Upper lobe of left lung (tissue), 4 donors: ENCODE data around the gene BCAS3.

Experiments
- POLR2A ChIP-seq, 4 donors: fragments of 450-650 bp; IDR thresholded peaks; one replicate each; pipeline ENCODE4 v1.5.1; 2016 to 2017; ENCODE audit warnings: antibody characterized with exemption in 4 of 4, mild to moderate bottlenecking in 2 of 4
- TF ChIP-seq, protein P1 (sequence below), 6 experiments: fragments of 450-650 bp in 4 of 6; fragments of 200-600 bp in 2 of 6; sonication (generic) in 2 of 6; IDR thresholded peaks; one replicate each; pipeline ENCODE4 v1.5.1; 2016 to 2019; ENCODE audit warnings: antibody characterized with exemption in 6 of 6

DNA sequence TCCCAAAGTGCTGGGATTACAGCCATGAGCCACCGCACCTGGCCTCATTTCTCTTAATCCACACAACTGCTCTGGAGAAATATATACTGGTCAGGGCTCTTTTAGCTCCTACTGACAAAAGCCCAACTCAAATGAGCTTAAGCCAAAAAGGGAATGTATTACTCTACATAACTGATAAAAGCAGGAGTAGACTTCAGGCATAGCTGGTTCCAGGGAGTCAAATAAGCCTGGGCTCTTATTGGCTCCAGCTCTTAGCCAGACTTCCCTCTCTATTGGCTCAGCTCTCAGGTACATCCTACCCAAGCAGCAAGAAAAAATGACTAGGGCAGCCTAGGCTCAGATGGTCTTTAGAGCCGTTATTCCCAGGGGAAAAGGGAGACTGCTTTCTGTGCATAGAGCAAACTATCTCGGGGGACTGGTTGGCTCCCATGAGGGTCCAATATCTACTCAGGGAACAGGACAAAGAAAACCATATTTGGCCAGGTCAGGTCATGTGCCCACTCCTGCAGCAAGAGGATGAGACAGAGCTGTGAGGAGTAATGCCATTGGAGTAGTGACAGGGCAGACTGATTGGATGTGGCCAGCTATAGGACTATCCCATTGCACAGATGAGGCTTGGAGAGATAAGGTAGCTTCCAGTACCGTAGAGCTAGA lies 743.2 kb downstream of the BCAS3 start:
- TF ChIP-seq, protein P1, sequence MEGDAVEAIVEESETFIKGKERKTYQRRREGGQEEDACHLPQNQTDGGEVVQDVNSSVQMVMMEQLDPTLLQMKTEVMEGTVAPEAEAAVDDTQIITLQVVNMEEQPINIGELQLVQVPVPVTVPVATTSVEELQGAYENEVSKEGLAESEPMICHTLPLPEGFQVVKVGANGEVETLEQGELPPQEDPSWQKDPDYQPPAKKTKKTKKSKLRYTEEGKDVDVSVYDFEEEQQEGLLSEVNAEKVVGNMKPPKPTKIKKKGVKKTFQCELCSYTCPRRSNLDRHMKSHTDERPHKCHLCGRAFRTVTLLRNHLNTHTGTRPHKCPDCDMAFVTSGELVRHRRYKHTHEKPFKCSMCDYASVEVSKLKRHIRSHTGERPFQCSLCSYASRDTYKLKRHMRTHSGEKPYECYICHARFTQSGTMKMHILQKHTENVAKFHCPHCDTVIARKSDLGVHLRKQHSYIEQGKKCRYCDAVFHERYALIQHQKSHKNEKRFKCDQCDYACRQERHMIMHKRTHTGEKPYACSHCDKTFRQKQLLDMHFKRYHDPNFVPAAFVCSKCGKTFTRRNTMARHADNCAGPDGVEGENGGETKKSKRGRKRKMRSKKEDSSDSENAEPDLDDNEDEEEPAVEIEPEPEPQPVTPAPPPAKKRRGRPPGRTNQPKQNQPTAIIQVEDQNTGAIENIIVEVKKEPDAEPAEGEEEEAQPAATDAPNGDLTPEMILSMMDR (IDR thresholded peaks at IDR 0.05), result no peak
- TF ChIP-seq POLR2A (IDR thresholded peaks at IDR 0.05), result no peak
